ENCODE results near the gene ADAMTS3.

Gene ADAMTS3

DNA sequence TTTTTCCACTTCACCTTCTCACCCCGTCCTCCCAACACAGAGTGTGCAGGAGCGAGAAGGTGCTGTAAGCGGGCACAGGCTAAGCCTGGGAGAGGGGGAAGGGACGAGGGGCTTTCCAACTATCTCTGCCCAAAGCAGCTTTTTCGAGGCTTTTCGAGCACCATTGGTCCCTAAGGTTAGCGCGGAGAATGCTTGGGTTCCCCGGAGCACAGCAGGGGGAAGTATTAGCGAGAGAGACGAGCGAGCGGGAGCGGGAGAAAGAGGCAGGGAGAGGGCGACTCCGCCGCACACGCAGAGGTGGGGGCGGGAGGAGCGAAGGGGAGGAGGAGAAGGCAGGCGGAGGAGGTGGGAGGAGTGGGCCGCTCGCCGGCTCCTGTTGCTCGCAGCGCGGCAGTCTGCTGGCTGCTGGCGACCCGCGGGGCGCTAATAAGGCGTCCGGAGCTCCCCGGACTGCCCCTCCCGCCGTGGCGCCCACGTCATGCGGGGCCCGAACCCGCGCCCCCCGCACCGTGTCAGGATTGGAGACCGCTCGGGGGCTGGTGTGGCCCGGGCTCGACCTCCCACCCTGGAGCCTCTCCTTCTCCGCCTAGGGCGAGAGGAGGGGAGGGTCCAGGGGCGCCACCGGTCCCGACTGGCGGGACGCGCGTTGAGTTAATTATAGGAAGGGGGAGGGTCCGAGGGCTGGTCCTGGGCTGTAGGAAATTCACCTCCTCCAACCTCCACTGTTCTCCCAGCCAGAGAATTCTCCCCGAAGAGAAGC, at the start of gene ADAMTS3:
Gene ADAMTS3 (minus strand): TSS at position 263 of the 760 bp plus-strand sequence. CDS start 459 bp downstream, outside the sequence.
- ChIA-PET POLR2A (interaction anchor here (0.6 kb wide), 1 partner anchor 540 kb away, joined by 4 read pairs; no protein-coding TSS in a partner anchor), CTCF (no interaction called here)
- Histone ChIP-seq H3K4me1 (ENCODE audit: control insufficient read depth, insufficient read depth, low read length) (no peaks in the 10 kb centered on the region; the same call in 1 of the 2 replicates), H3K27ac (ENCODE audit: extremely low read depth, low read depth, low read length) (peak within 1 kb of the TSS; percentile 74), H3K9me3 (ENCODE audit: control insufficient read depth, insufficient read depth, low read depth, low read length) (no peaks in the 10 kb centered on the region), H3K36me3 (ENCODE audit: control insufficient read depth in 2 of 2, insufficient read depth in 1 of 2, low read length in 2 of 2) (no peaks in the 10 kb centered on the region), H3K4me3 (ENCODE audit: low read depth, low read length) (peak within 1 kb of the TSS; percentile 44)
- TF ChIP-seq, protein P1, sequence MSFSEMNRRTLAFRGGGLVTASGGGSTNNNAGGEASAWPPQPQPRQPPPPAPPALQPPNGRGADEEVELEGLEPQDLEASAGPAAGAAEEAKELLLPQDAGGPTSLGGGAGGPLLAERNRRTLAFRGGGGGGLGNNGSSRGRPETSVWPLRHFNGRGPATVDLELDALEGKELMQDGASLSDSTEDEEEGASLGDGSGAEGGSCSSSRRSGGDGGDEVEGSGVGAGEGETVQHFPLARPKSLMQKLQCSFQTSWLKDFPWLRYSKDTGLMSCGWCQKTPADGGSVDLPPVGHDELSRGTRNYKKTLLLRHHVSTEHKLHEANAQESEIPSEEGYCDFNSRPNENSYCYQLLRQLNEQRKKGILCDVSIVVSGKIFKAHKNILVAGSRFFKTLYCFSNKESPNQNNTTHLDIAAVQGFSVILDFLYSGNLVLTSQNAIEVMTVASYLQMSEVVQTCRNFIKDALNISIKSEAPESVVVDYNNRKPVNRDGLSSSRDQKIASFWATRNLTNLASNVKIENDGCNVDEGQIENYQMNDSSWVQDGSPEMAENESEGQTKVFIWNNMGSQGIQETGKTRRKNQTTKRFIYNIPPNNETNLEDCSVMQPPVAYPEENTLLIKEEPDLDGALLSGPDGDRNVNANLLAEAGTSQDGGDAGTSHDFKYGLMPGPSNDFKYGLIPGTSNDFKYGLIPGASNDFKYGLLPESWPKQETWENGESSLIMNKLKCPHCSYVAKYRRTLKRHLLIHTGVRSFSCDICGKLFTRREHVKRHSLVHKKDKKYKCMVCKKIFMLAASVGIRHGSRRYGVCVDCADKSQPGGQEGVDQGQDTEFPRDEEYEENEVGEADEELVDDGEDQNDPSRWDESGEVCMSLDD (tag by site-specific recombination; IDR thresholded peaks at IDR 0.05) = peak; percentile 63; the same call in 1 of the 2 replicates
- TF ChIP-seq, protein P2, sequence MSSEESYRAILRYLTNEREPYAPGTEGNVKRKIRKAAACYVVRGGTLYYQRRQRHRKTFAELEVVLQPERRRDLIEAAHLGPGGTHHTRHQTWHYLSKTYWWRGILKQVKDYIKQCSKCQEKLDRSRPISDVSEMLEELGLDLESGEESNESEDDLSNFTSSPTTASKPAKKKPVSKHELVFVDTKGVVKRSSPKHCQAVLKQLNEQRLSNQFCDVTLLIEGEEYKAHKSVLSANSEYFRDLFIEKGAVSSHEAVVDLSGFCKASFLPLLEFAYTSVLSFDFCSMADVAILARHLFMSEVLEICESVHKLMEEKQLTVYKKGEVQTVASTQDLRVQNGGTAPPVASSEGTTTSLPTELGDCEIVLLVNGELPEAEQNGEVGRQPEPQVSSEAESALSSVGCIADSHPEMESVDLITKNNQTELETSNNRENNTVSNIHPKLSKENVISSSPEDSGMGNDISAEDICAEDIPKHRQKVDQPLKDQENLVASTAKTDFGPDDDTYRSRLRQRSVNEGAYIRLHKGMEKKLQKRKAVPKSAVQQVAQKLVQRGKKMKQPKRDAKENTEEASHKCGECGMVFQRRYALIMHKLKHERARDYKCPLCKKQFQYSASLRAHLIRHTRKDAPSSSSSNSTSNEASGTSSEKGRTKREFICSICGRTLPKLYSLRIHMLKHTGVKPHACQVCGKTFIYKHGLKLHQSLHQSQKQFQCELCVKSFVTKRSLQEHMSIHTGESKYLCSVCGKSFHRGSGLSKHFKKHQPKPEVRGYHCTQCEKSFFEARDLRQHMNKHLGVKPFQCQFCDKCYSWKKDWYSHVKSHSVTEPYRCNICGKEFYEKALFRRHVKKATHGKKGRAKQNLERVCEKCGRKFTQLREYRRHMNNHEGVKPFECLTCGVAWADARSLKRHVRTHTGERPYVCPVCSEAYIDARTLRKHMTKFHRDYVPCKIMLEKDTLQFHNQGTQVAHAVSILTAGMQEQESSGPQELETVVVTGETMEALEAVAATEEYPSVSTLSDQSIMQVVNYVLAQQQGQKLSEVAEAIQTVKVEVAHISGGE (tag by site-specific recombination; conservative IDR thresholded peaks at IDR 0.05; ENCODE audit: low read depth) = peak; percentile 73
- no peak for TF ChIP-seq ZNF416 (tag by site-specific recombination; IDR thresholded peaks at IDR 0.05)
- TF ChIP-seq ZNF776 (tag by site-specific recombination; IDR thresholded peaks at IDR 0.05; ENCODE audit: borderline replicate concordance) = no peak
- TF ChIP-seq ZNF302 (tag by site-specific recombination; IDR thresholded peaks at IDR 0.05; ENCODE audit: low read depth) = no peak
- TF ChIP-seq ZNF335 (tag by site-specific recombination; conservative IDR thresholded peaks at IDR 0.05) = peak; percentile 90
- peak; percentile 83; the same call in 1 of the 2 replicates for TF ChIP-seq ZNF561 (tag by site-specific recombination; IDR thresholded peaks at IDR 0.05; ENCODE audit: borderline replicate concordance)
- peak; percentile 23; the same call in 1 of the 2 replicates for TF ChIP-seq FEZF1 (tag by site-specific recombination; IDR thresholded peaks at IDR 0.05)
- TF ChIP-seq, protein P3, sequence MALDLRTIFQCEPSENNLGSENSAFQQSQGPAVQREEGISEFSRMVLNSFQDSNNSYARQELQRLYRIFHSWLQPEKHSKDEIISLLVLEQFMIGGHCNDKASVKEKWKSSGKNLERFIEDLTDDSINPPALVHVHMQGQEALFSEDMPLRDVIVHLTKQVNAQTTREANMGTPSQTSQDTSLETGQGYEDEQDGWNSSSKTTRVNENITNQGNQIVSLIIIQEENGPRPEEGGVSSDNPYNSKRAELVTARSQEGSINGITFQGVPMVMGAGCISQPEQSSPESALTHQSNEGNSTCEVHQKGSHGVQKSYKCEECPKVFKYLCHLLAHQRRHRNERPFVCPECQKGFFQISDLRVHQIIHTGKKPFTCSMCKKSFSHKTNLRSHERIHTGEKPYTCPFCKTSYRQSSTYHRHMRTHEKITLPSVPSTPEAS (tag by site-specific recombination; IDR thresholded peaks at IDR 0.05) = 0 out of 2 replicates have a peak, but pooled peaks have one; percentile 13
- TF ChIP-seq ZNF600 (tag by site-specific recombination; IDR thresholded peaks at IDR 0.05) = peak; percentile 47
- no peak for TF ChIP-seq ZNF791 (tag by site-specific recombination; IDR thresholded peaks at IDR 0.05)
- no peak for TF ChIP-seq ZNF184 (tag by site-specific recombination; IDR thresholded peaks at IDR 0.05)
- TF ChIP-seq WT1 (tag by site-specific recombination; IDR thresholded peaks at IDR 0.05) = peak; percentile 69
- TF ChIP-seq ZNF112 (tag by site-specific recombination; IDR thresholded peaks at IDR 0.05) = no peak
- no peak for TF ChIP-seq ZNF48 (tag by site-specific recombination; IDR thresholded peaks at IDR 0.05)
- 0 out of 2 replicates have a peak, but pooled peaks have one; percentile 50 for TF ChIP-seq ZSCAN30 (tag by site-specific recombination; IDR thresholded peaks at IDR 0.05)
- TF ChIP-seq OSR2 (tag by site-specific recombination; IDR thresholded peaks at IDR 0.05) = peak; percentile 44
- no peak for TF ChIP-seq ZNF266 (tag by site-specific recombination; IDR thresholded peaks at IDR 0.05; ENCODE audit: low read depth)
- peak; percentile 61 for TF ChIP-seq SP7 (tag by site-specific recombination; IDR thresholded peaks at IDR 0.05)
- no peak for TF ChIP-seq ZSCAN16 (tag by site-specific recombination; IDR thresholded peaks at IDR 0.05)
- TF ChIP-seq ZNF785 (tag by site-specific recombination; IDR thresholded peaks at IDR 0.05) = no peak
- no peak for TF ChIP-seq ZNF530 (tag by site-specific recombination; IDR thresholded peaks at IDR 0.05; ENCODE audit: low read depth)
- TF ChIP-seq ZNF2 (tag by site-specific recombination; IDR thresholded peaks at IDR 0.05) = peak; percentile 77
- TF ChIP-seq, protein P4, sequence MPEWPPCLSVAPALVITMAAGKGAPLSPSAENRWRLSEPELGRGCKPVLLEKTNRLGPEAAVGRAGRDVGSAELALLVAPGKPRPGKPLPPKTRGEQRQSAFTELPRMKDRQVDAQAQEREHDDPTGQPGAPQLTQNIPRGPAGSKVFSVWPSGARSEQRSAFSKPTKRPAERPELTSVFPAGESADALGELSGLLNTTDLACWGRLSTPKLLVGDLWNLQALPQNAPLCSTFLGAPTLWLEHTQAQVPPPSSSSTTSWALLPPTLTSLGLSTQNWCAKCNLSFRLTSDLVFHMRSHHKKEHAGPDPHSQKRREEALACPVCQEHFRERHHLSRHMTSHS (tag by site-specific recombination; IDR thresholded peaks at IDR 0.05) = no peak
- no peak for TF ChIP-seq OVOL3 (tag by site-specific recombination; IDR thresholded peaks at IDR 0.05)
- TF ChIP-seq MEIS1 (CRISPR knock-in tag; IDR thresholded peaks at IDR 0.05; ENCODE audit: borderline replicate concordance) = no peak
- no peak for TF ChIP-seq ZNF571 (tag by site-specific recombination; IDR thresholded peaks at IDR 0.05)
- no peak for TF ChIP-seq ZNF544 (tag by site-specific recombination; IDR thresholded peaks at IDR 0.05)
- TF ChIP-seq SCRT1 (tag by site-specific recombination; IDR thresholded peaks at IDR 0.05; ENCODE audit: borderline replicate concordance) = peak; percentile 54; the same call in 1 of the 2 replicates

Data from HEK293 (cell line).